Activated CD4-positive, CD25-positive, alpha-beta regulatory T cell treated with anti-CD3 and anti-CD28 coated beads, Interleukin-2, amount 50 U/mL, for 72 hours (primary cell): ENCODE measurements around the gene TSPAN15.
"Not testable (repeated sequence)": the region's sequence is repeated elsewhere in the genome, so short reads cannot be mapped to it uniquely, and the experiment has no call there.

Experiments used
- DNase-seq: peaks from one replicate; pipeline ENCODE4 v3.0.0; 2021

TSPAN15 gene

GRCh38 chr10:69467928-69468750 lies 16.9 kb downstream of the TSPAN15 start:
- DNase-seq: no peak

- no peak for DNase-seq
These were observed 17.5 kb downstream of the TSPAN15 start for GRCh38 chr10:69468751-69469089.

- no peak for DNase-seq
These were observed 18.7 kb downstream of the TSPAN15 start for GRCh38 chr10:69469976-69470375.

- no peak for DNase-seq
These were observed 19.5 kb downstream of the TSPAN15 start for GRCh38 chr10:69470463-69471384.

- no peak for DNase-seq
These were observed 20.9 kb downstream of the TSPAN15 start for GRCh38 chr10:69472142-69472541.

- no peak for DNase-seq
These were observed 21.3 kb downstream of the TSPAN15 start for GRCh38 chr10:69472544-69472943.

GRCh38 chr10:69473304-69473990 lies 22.2 kb downstream of the TSPAN15 start:
- no peak for DNase-seq

GRCh38 chr10:69474742-69475432 lies 23.6 kb downstream of the TSPAN15 start:
- no peak for DNase-seq

- no peak for DNase-seq
These were observed 24.2 kb downstream of the TSPAN15 start for GRCh38 chr10:69475433-69475830.

GRCh38 chr10:69477968-69478597 lies 26.8 kb downstream of the TSPAN15 start:
- no peak for DNase-seq

- no peak for DNase-seq
These were observed 28.2 kb downstream of the TSPAN15 start for GRCh38 chr10:69479240-69480067.

- DNase-seq: no peak
These were observed 28.8 kb downstream of the TSPAN15 start for GRCh38 chr10:69480068-69480412.

GRCh38 chr10:69481305-69481704 lies 30.0 kb downstream of the TSPAN15 start:
- no peak for DNase-seq

GRCh38 chr10:69481811-69482524 lies 30.7 kb downstream of the TSPAN15 start:
- DNase-seq: no peak

- no peak for DNase-seq
These were observed 32.7 kb downstream of the TSPAN15 start for GRCh38 chr10:69483963-69484362.

- DNase-seq: no peak
These were observed 33.5 kb downstream of the TSPAN15 start for GRCh38 chr10:69484736-69485135.

GRCh38 chr10:69486922-69487730 lies 35.9 kb downstream of the TSPAN15 start:
- no peak for DNase-seq

- not testable (repeated sequence) for DNase-seq
These were observed 37.0 kb downstream of the TSPAN15 start for GRCh38 chr10:69488149-69488844.

GRCh38 chr10:69488856-69489255 lies 37.6 kb downstream of the TSPAN15 start:
- not testable (repeated sequence) for DNase-seq
